Stomach (tissue), 4 donors: ENCODE results near the gene TMEM131.

ENCODE experiments used
- EP300 ChIP-seq: sonication (generic); formaldehyde crosslinking; IDR thresholded peaks from one replicate; pipeline ENCODE4 v1.6.1; 2017; ENCODE audit warnings: antibody characterized with exemption
- POLR2A ChIP-seq, 4 donors: fragments of 450-650 bp; IDR thresholded peaks; one replicate each; pipeline ENCODE4 v1.6.1; 2016; ENCODE audit warnings: antibody characterized with exemption in 4 of 4, control low read depth in 2 of 4, mild to moderate bottlenecking in 1 of 4, moderate library complexity in 1 of 4
- TF ChIP-seq, protein P1 (sequence below), 7 experiments: fragments of 450-650 bp in 4 of 7; fragments of 200-600 bp in 3 of 7; sonication (generic) in 3 of 7; IDR thresholded peaks; one replicate each; pipeline ENCODE4 v1.5.1; 2016 to 2019; ENCODE audit warnings: antibody characterized with exemption in 7 of 7, control low read depth in 2 of 7, mild to moderate bottlenecking in 1 of 7

DNA sequence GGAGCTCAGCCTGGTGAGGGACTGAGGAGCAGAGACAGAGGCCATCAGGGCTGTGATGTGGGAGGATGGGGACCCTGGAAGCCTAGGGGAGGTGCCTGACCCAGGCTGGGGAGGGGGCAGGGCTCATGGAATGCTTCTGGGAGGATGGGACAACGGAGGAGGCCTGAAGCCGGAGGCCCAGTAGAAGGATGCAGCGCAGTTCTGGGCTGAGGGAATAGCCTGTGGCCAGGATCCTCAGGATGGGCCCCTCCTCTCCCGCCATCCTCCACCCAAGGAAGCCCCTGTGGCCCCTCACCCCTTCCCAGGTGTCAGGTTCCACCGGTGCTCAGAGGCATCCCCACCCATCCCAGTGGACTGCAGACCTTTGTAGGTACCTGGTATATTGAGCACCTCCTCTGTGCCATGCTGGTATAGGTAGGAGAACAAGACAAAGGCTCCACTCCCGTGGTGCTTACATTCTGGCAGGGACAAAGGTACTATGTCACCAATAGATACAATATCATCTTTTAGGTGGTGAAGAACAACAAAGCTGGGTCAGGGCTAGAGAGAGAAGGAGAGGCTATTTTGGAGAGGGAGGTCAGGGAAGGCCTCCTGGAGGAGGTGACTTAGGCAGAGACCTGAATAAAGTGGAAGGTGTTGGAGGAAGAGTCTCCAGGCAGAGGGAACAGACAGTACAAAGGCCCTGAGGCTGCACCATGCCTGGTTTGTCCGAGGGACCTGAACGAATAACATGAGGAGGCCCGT is 279.6 kb downstream of the TMEM131 start:
- TF ChIP-seq, protein P1, sequence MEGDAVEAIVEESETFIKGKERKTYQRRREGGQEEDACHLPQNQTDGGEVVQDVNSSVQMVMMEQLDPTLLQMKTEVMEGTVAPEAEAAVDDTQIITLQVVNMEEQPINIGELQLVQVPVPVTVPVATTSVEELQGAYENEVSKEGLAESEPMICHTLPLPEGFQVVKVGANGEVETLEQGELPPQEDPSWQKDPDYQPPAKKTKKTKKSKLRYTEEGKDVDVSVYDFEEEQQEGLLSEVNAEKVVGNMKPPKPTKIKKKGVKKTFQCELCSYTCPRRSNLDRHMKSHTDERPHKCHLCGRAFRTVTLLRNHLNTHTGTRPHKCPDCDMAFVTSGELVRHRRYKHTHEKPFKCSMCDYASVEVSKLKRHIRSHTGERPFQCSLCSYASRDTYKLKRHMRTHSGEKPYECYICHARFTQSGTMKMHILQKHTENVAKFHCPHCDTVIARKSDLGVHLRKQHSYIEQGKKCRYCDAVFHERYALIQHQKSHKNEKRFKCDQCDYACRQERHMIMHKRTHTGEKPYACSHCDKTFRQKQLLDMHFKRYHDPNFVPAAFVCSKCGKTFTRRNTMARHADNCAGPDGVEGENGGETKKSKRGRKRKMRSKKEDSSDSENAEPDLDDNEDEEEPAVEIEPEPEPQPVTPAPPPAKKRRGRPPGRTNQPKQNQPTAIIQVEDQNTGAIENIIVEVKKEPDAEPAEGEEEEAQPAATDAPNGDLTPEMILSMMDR (IDR thresholded peaks at IDR 0.05) = no peak
- no peak for TF ChIP-seq POLR2A (IDR thresholded peaks at IDR 0.05)
- TF ChIP-seq EP300 = no peak
